GM12878 (cell line): ENCODE results near the gene SOAT2. TPM values are rescaled to one million over a fixed set of nuclear protein-coding genes. Genes with fewer than 3 reads are reported as not detected.
A peak's percentile ranks its signal among the peaks of the same experiment; 100 is the strongest.

Source experiments
- ATAC-seq: fragments of 200-7000 bp; cut with Tn5 transposase; 3 replicates; pipeline ENCODE4 v1.9.1; 2020; ENCODE audit warnings: mild to moderate bottlenecking, moderate library complexity
- Bru-seq: library from RNA; stranded (reverse); fragments of 400-500 nt; gene quantifications from one replicate; lab custom pipeline; 2021; lab: Mats Ljungman, UMichigan
- BruChase-seq, 2 experiments: library from RNA; stranded (reverse); fragments of 400-500 nt; gene quantifications; one replicate each; lab custom pipeline; 2021; lab: Mats Ljungman, UMichigan
- BruUV-seq: library from RNA; stranded (reverse); fragments of 400-500 nt; replicated peaks from 2 replicates; lab custom pipeline; 2021; lab: Mats Ljungman, UMichigan
- CTCF ChIA-PET: fragments of 300-600 bp; sonication (Branson Sonifier 250); formaldehyde crosslinking; extraction: SDS; loops from one replicate; lab custom pipeline; 2021; ENCODE audit warnings: inconsistent platforms; lab: Yijun Ruan, JAX
- POLR2A ChIA-PET: fragments of 350-600 bp; formaldehyde crosslinking; extraction: SDS; loops from one replicate; lab custom pipeline; 2021; ENCODE audit warnings: inconsistent platforms; lab: Charles Lee
- RAD21 ChIA-PET: fragments of 300-600 bp; sonication (Branson Sonifier 250); formaldehyde crosslinking; loops from one replicate; lab custom pipeline; 2023; ENCODE audit warnings: antibody characterized with exemption; ENCODE audit not compliant: unreplicated experiment; lab: Charles Lee
- SMC1A ChIA-PET: fragments of 300-600 bp; sonication (Branson Sonifier 250); formaldehyde crosslinking; loops from one replicate; lab custom pipeline; 2023; ENCODE audit not compliant: unreplicated experiment, uncharacterized antibody; lab: Charles Lee
- DNase-seq: peaks from one replicate; pipeline ENCODE4 v3.0.0-alpha.2; 2011; ENCODE audit warnings: low read depth, low spot score
- FAIRE-seq: peaks from 3 replicates; lab custom pipeline; 2011; peaks lifted over from hg19 to GRCh38; lab: Jason Lieb, UNC
- H2AFZ ChIP-seq: 2 replicates; pipeline ENCODE4 v1.6.0; 2011; ENCODE audit warnings: low read depth, low read length, control low read depth; ENCODE audit not compliant: control insufficient read depth
- H3K27ac ChIP-seq: 2 replicates; pipeline ENCODE4 v1.5.1; 2011; ENCODE audit warnings: control low read depth; ENCODE audit not compliant: control insufficient read depth, insufficient read depth
- H3K27me3 ChIP-seq, 2 experiments: replicated peaks in 1 of 2; 2 replicates each; pipeline versions ENCODE4 v1.6.0 to v1.6.1; 2011; ENCODE audit warnings: low read length in 1 of 2; ENCODE audit not compliant: control insufficient read depth in 2 of 2, insufficient read depth in 2 of 2
- H3K36me3 ChIP-seq, 2 experiments: 2 replicates each; pipeline ENCODE4 v1.5.1; 2011; ENCODE audit warnings: low read length in 1 of 2; ENCODE audit not compliant: control insufficient read depth in 2 of 2, insufficient read depth in 2 of 2
- H3K4me1 ChIP-seq: 2 replicates; pipeline ENCODE4 v1.6.1; 2011; ENCODE audit warnings: mild to moderate bottlenecking, low read length, moderate library complexity, mixed read lengths; ENCODE audit not compliant: control insufficient read depth, insufficient read depth
- H3K4me2 ChIP-seq: 2 replicates; pipeline ENCODE4 v1.6.0; 2011; ENCODE audit warnings: control low read depth; ENCODE audit not compliant: control insufficient read depth, insufficient read depth
- H3K4me3 ChIP-seq: fragments of 200-600 bp; sonication (generic); 2 replicates; pipeline ENCODE4 v1.5.1; 2016
- H3K79me2 ChIP-seq: 2 replicates; pipeline ENCODE4 v1.6.0; 2011; ENCODE audit warnings: low read length; ENCODE audit not compliant: control insufficient read depth, insufficient read depth
- H3K9ac ChIP-seq: 2 replicates; pipeline ENCODE4 v1.8.0; 2011; ENCODE audit warnings: low read length, control low read depth, mixed read lengths; ENCODE audit not compliant: control insufficient read depth, insufficient read depth
- H3K9me3 ChIP-seq: replicated peaks from 3 replicates; pipeline ENCODE4 v1.5.1; 2011; ENCODE audit warnings: mild to moderate bottlenecking, low read length; ENCODE audit not compliant: control insufficient read depth, insufficient read depth
- H4K20me1 ChIP-seq: 2 replicates; pipeline ENCODE4 v1.6.0; 2011; ENCODE audit not compliant: control insufficient read depth, insufficient read depth
- ATF7 ChIP-seq: fragments of 450-650 bp; IDR thresholded peaks from 2 replicates; pipeline ENCODE4 v1.6.1; 2016; ENCODE audit warnings: low read depth, mild to moderate bottlenecking
- DPF2 ChIP-seq: fragments of 450-650 bp; IDR thresholded peaks from 2 replicates; pipeline ENCODE4 v1.6.1; 2017; ENCODE audit warnings: mild to moderate bottlenecking
- EP300 ChIP-seq, 2 experiments: fragments of 150-350 bp in 1 of 2; IDR thresholded peaks; 2 replicates each; pipeline ENCODE4 v1.6.1; 2011 to 2012; ENCODE audit warnings: low read depth in 2 of 2, low read length in 2 of 2, borderline replicate concordance in 1 of 2, improper control_type of control experiment in 1 of 2, inconsistent platforms in 1 of 2; ENCODE audit not compliant: control insufficient read depth in 1 of 2
- GATAD2B ChIP-seq: fragments of 450-650 bp; conservative IDR thresholded peaks from 2 replicates; pipeline ENCODE4 v1.6.1; 2017; ENCODE audit warnings: low read depth, mild to moderate bottlenecking, moderate library complexity
- IKZF2 ChIP-seq, 2 experiments: fragments of 450-650 bp; IDR thresholded peaks; 2 replicates each; pipeline ENCODE4 v1.6.1; 2017; ENCODE audit warnings: mild to moderate bottlenecking in 2 of 2, moderate library complexity in 2 of 2
- MEF2A ChIP-seq: IDR thresholded peaks from 2 replicates; pipeline ENCODE4 v1.6.1; 2011; ENCODE audit warnings: low read depth, mild to moderate bottlenecking, low read length, moderate library complexity; ENCODE audit not compliant: insufficient read depth
- MTA2 ChIP-seq: fragments of 450-650 bp; IDR thresholded peaks from 2 replicates; pipeline ENCODE4 v1.6.1; 2016; ENCODE audit warnings: low read depth, mild to moderate bottlenecking, moderate library complexity
- NR2C1 ChIP-seq: fragments of 450-650 bp; IDR thresholded peaks from 2 replicates; pipeline ENCODE4 v1.6.1; 2017; ENCODE audit warnings: antibody characterized with exemption, mild to moderate bottlenecking, moderate library complexity
- PAX8 ChIP-seq: fragments of 450-650 bp; IDR thresholded peaks from 2 replicates; pipeline ENCODE4 v1.6.1; 2017; ENCODE audit warnings: mild to moderate bottlenecking, moderate library complexity
- PKNOX1 ChIP-seq: fragments of 450-650 bp; IDR thresholded peaks from 2 replicates; pipeline ENCODE4 v1.6.1; 2016; ENCODE audit warnings: mild to moderate bottlenecking
- POU2F2 ChIP-seq: IDR thresholded peaks from 3 replicates; pipeline ENCODE4 v1.6.1; 2011; ENCODE audit warnings: low read depth, mild to moderate bottlenecking, low read length, borderline replicate concordance
- RAD21 ChIP-seq: IDR thresholded peaks from 2 replicates; pipeline ENCODE4 v1.6.1; 2011; ENCODE audit warnings: mild to moderate bottlenecking, low read depth, low read length, moderate library complexity; ENCODE audit not compliant: insufficient read depth
- RUNX3 ChIP-seq: IDR thresholded peaks from 2 replicates; pipeline ENCODE4 v1.6.1; 2012; ENCODE audit warnings: low read length, inconsistent platforms
- TCF3 ChIP-seq: IDR thresholded peaks from 2 replicates; pipeline ENCODE4 v1.6.1; 2012; ENCODE audit warnings: low read depth, mild to moderate bottlenecking, low read length, borderline replicate concordance; ENCODE audit not compliant: insufficient read depth
- TCF7 ChIP-seq: IDR thresholded peaks from 2 replicates; pipeline ENCODE4 v1.6.1; 2014; ENCODE audit warnings: antibody characterized with exemption, borderline replicate concordance
- ZNF24 ChIP-seq: fragments of 450-650 bp; IDR thresholded peaks from 2 replicates; pipeline ENCODE4 v1.6.1; 2017; ENCODE audit warnings: antibody characterized with exemption, mild to moderate bottlenecking
- WGBS: methylation state at CpG from one replicate; pipeline ENCODE4 v1.1.6; 2016; ENCODE audit warnings: low lambda C conversion rate; ENCODE audit not compliant: insufficient replicate concordance, insufficient coverage; ENCODE audit errors: missing lambda C conversion rate; 5-methylcytosine and 5-hydroxymethylcytosine counted together
- in situ Hi-C: fragments of 300-500 bp; cut with MboI; formaldehyde crosslinking; loops from 9 replicates; pipeline ENCODE4 v1.14.3; 2018; ENCODE audit warnings: mixed read lengths
- intact Hi-C: fragments of 100-400 bp; cut with micrococcal nuclease; formaldehyde crosslinking; loops from one replicate; pipeline ENCODE4 v1.14.2; 2022; ENCODE audit not compliant: unreplicated experiment
- long read RNA-seq, 2 experiments: library from polyadenylated mRNA; unstranded; transcript quantifications; one replicate each; pipeline ENCODE4 v2.0.0, GENCODE V29; 2019 to 2020
- polyA minus RNA-seq, 3 experiments: library from RNA; depleted of rRNA, polyadenylated mRNA; stranded (reverse); fragments of >200 nt; gene quantifications; 2 replicates each; pipeline ENCODE4 v1.2.3, GENCODE V29; 2011
- polyA plus RNA-seq, 11 experiments: library from polyadenylated mRNA; depleted of rRNA in 4 of 11; unstranded in 6 of 11; stranded (reverse) in 5 of 11; fragments of >200 nt; fragmentation: Nextera tagmentation in 4 of 11; fragmentation: Illumina TruSeq in 1 of 11; extraction: Ambion mirVana in 4 of 11; extraction: Trizol in 1 of 11; gene quantifications; 1 replicate in 1 of 11; 2 replicates in 10 of 11; pipeline versions ENCODE4 v1.2.1 to v1.2.3, GENCODE V29; 2011 to 2016; ENCODE audit warnings: inconsistent platforms in 2 of 11, missing spikeins in 2 of 11, low read depth in 1 of 11
- total RNA-seq, 4 experiments: library from RNA; depleted of rRNA in 3 of 4; stranded (reverse); fragments of >200 nt in 3 of 4; fragmentation: Illumina TruSeq in 1 of 4; extraction: Trizol in 1 of 4; gene quantifications; 2 replicates each; pipeline versions ENCODE4 v1.2.1 to v1.2.3, GENCODE V29; 2013 to 2021

Gene SOAT2
- total RNA-seq (2013; cell fraction: nucleolus; rRNA removed), result not detected in 2 replicates
- total RNA-seq (2014; rRNA removed) (1.2 and 1.6 TPM in 2 replicates), total RNA-seq (2014; rRNA removed; fragmentation: Illumina TruSeq; extraction: Trizol) (0.60 and 0.67 TPM in 2 replicates), total RNA-seq (2021) (1.6 and 1.9 TPM in 2 replicates), polyA plus RNA-seq (2011; rRNA removed) (0.24 and 0.30 TPM in 2 replicates), polyA plus RNA-seq (2014; fragmentation: Illumina TruSeq; extraction: Trizol) (0.43 and 0.78 TPM in 2 replicates), polyA plus RNA-seq (2014; fragmentation: Nextera tagmentation; extraction: Ambion mirVana) (under 1 TPM; 0.08 to 0.33 TPM), polyA plus RNA-seq (2014; rRNA removed) (1.7 and 2.4 TPM in 2 replicates), polyA plus RNA-seq (2016; fragmentation: Nextera tagmentation; extraction: Ambion mirVana) (under 1 TPM; 0.46 to 0.72 TPM), polyA minus RNA-seq (2011; rRNA and poly(A)+ RNA removed) (0.36 TPM in 1 of 2 replicates, not detected in the other), Bru-seq, nascent RNA (percentile 28 among the genes with signal in this experiment), BruChase-seq, experiment 1, labeled RNA remaining after a 6-hour chase (percentile 19 among the genes with signal in this experiment), BruChase-seq, experiment 2, labeled RNA remaining after a 2-hour chase (percentile 19 among the genes with signal in this experiment)
- not detected for polyA plus RNA-seq (2011; ENCODE audit: low read depth)
- polyA plus RNA-seq (2011; cell fraction: cytosol; rRNA removed), result 0.31 and 0.53 TPM in 2 replicates
- polyA plus RNA-seq (2011; cell fraction: nucleus; rRNA removed), result 1.7 TPM in 2 replicates
- polyA plus RNA-seq (2012), result 0.21 TPM in 1 of 2 replicates, not detected in the other
- not detected in 2 replicates for polyA minus RNA-seq (2011; cell fraction: cytosol; rRNA and poly(A)+ RNA removed)
- 0.24 and 0.48 TPM in 2 replicates for polyA minus RNA-seq (2011; cell fraction: nucleus; rRNA and poly(A)+ RNA removed)
- long read RNA-seq, experiment 1, result 0 reads
- long read RNA-seq, experiment 2, partial matches to known transcripts, result 0 of 1 reads
- long read RNA-seq, experiment 2, other reads (novel, unspliced or antisense), result 1 of 1 reads

GRCh38 chr12:53102883-53103807 lies at the start of gene SOAT2:
SOAT2 (plus strand) TSS chr12:53103486; CDS start chr12:53103578, 92 bp downstream.
- Histone ChIP-seq H3K36me3 (no peaks in the 10 kb centered on the region), H3K27me3 (peaks cover 0 to 6% of the 10 kb centered on the region in 2 experiments; a peak in 2 of 4 replicates), H3K4me1 (peaks cover 22% of the 10 kb centered on the region), H3K27ac (peak within 1 kb of the TSS; percentile 20; the same call in 1 of the 2 replicates), H3K4me3 (no peak within 1 kb of the TSS), H3K79me2 (no peaks in the 10 kb centered on the region), H2AFZ (peak within 1 kb of the TSS; percentile 51), H3K4me2 (peak within 1 kb of the TSS; percentile 62), H3K9ac (no peak within 1 kb of the TSS), H4K20me1 (no peaks in the 10 kb centered on the region), H3K9me3 (no peaks in the 10 kb centered on the region)
- intact Hi-C loops, result no loop called here
- DNase-seq (peak; percentile 68), ATAC-seq (peak; percentile 77), FAIRE-seq (peak; percentile 64)
- POLR2A ChIA-PET, result interaction anchor here (0.6 to 1.8 kb wide), 10 partner anchors 10 to 165 kb away, joined by 3 to 12 read pairs (median 4); partner anchors contain the start of genes ESPL1 and SPRYD3
- CTCF ChIA-PET, result interaction anchor here (0.5 to 11.8 kb wide), 17 partner anchors 9 to 242 kb away, joined by 3 to 355 read pairs (median 5); partner anchors contain the start of genes AAAS, ESPL1 and SPRYD3
- in situ Hi-C loops, result no loop called here
- SMC1A ChIA-PET, result interaction anchor here (0.9 to 7.0 kb wide), 20 partner anchors 8 to 192 kb away, joined by 3 to 126 read pairs (median 4); partner anchors contain the start of genes CSAD, PFDN5, SPRYD3 and ZNF740
- 55% methylated on average over 20 of the region's 23 CpGs for WGBS
- BruUV-seq, result no TSS peak
- RAD21 ChIA-PET, result interaction anchor here (0.7 to 2.7 kb wide), 10 partner anchors 9 to 192 kb away, joined by 3 to 35 read pairs (median 4); partner anchors contain the start of genes PFDN5 and SPRYD3
- TF ChIP-seq POU2F2 (peak; percentile 57; the same call in 1 of the 3 replicates), MEF2A (no peak), IKZF2 (IDR thresholded peaks at IDR 0.05) (peak in 1 of 2 experiments; percentile 24; a peak in 2 of 4 replicates), DPF2 (0 out of 2 replicates have a peak, but pooled peaks have one; percentile 29), PAX8 (no peak), EP300 (IDR thresholded peaks at IDR 0.05; ENCODE audit: borderline replicate concordance in 1 of 2, control insufficient read depth in 1 of 2, low read depth in 2 of 2, low read length in 2 of 2) (no peak), ATF7 (0 out of 2 replicates have a peak, but pooled peaks have one; percentile 37), RUNX3 (peak; percentile 73), TCF7 (no peak), GATAD2B (no peak), NR2C1 (no peak), TCF3 (0 out of 2 replicates have a peak, but pooled peaks have one; percentile 24), PKNOX1 (peak; percentile 96), RAD21 (no peak), MTA2 (peak; percentile 19; the same call in 1 of the 2 replicates), ZNF24 (no peak)
